Loucy (cell line): ENCODE results near the gene HPSE2.

ENCODE experiments used
- H2AFZ ChIP-seq: fragments of 200-600 bp; sonication (generic); 2 replicates; pipeline ENCODE4 v1.6.0; 2016; ENCODE audit warnings: antibody characterized with exemption, mild to moderate bottlenecking, low read length, moderate library complexity
- H3F3A ChIP-seq: fragments of 200-600 bp; 2 replicates; pipeline ENCODE4 v1.6.0; 2016; ENCODE audit warnings: antibody characterized with exemption, low read depth, mild to moderate bottlenecking
- H3K27me3 ChIP-seq: fragments of 200-600 bp; sonication (generic); 2 replicates; pipeline ENCODE4 v1.6.1; 2014; ENCODE audit warnings: low read length, mild to moderate bottlenecking; ENCODE audit not compliant: insufficient read depth, poor library complexity, severe bottlenecking
- H3K36me3 ChIP-seq: fragments of 200-600 bp; sonication (generic); 2 replicates; pipeline ENCODE4 v1.6.1; 2016; ENCODE audit warnings: low read length; ENCODE audit not compliant: insufficient read depth
- H3K4me1 ChIP-seq: fragments of 200-600 bp; sonication (generic); 2 replicates; pipeline ENCODE4 v1.5.1; 2014; ENCODE audit warnings: low read length, mild to moderate bottlenecking; ENCODE audit not compliant: insufficient read depth, poor library complexity, severe bottlenecking
- H3K4me2 ChIP-seq: fragments of 200-600 bp; sonication (generic); 2 replicates; pipeline ENCODE4 v1.6.0; 2014; ENCODE audit warnings: antibody characterized with exemption, low read length, low read depth, mild to moderate bottlenecking; ENCODE audit not compliant: poor library complexity, severe bottlenecking
- H3K4me3 ChIP-seq: fragments of 200-600 bp; sonication (generic); 2 replicates; pipeline ENCODE4 v1.5.1; 2014; ENCODE audit warnings: low read length, mild to moderate bottlenecking, mixed read lengths; ENCODE audit not compliant: poor library complexity, severe bottlenecking
- H3K79me2 ChIP-seq: fragments of 200-600 bp; sonication (generic); 2 replicates; pipeline ENCODE4 v1.6.1; 2014; ENCODE audit warnings: low read length; ENCODE audit not compliant: insufficient read depth
- H3K9ac ChIP-seq: fragments of 200-600 bp; sonication (generic); 2 replicates; pipeline ENCODE4 v1.6.0; 2014; ENCODE audit warnings: mild to moderate bottlenecking, low read depth, low read length, moderate library complexity; ENCODE audit not compliant: poor library complexity, severe bottlenecking
- H3K9me2 ChIP-seq: fragments of 200-600 bp; sonication (generic); replicated peaks from 2 replicates; pipeline ENCODE4 v1.6.1; 2016; ENCODE audit warnings: low read depth, low read length, mixed read lengths
- H3K9me3 ChIP-seq: fragments of 200-600 bp; sonication (generic); 2 replicates; pipeline ENCODE4 v1.6.1; 2014; ENCODE audit warnings: mild to moderate bottlenecking, antibody characterized with exemption, low read length, low read depth; ENCODE audit not compliant: insufficient read depth
- H4K20me1 ChIP-seq: fragments of 200-600 bp; sonication (generic); 2 replicates; pipeline ENCODE4 v1.6.0; 2014; ENCODE audit warnings: antibody characterized with exemption, low read length, mild to moderate bottlenecking; ENCODE audit not compliant: insufficient read depth, poor library complexity, severe bottlenecking
- CTCF ChIP-seq: fragments of 200-600 bp; sonication (generic); conservative IDR thresholded peaks from 2 replicates; pipeline ENCODE4 v1.5.1; 2014; ENCODE audit warnings: mild to moderate bottlenecking, antibody characterized with exemption, low read length
- EZH2phosphoT487 ChIP-seq: fragments of 200-600 bp; IDR thresholded peaks from 2 replicates; pipeline ENCODE4 v1.6.1; 2018; ENCODE audit warnings: antibody characterized with exemption, mild to moderate bottlenecking, moderate library complexity, borderline replicate concordance

HPSE2 gene

GRCh38 chr10:98720551-98720950, 515.1 kb downstream of the HPSE2 start:
- H3K4me3 ChIP-seq = no peak overlapping the region
- no peaks in the 10 kb centered on the region for H3K9me3 ChIP-seq
- no peak overlapping the region for H2AFZ ChIP-seq
- no peak overlapping the region for H3K9ac ChIP-seq
- no peaks in the 10 kb centered on the region for H4K20me1 ChIP-seq
- H3K4me1 ChIP-seq = no peaks in the 10 kb centered on the region
- no peaks in the 10 kb centered on the region for H3K27me3 ChIP-seq
- no peaks in the 10 kb centered on the region for H3K36me3 ChIP-seq
- no peak for TF ChIP-seq EZH2phosphoT487
- TF ChIP-seq CTCF = no peak
- no peak overlapping the region for H3K4me2 ChIP-seq
- no peaks in the 10 kb centered on the region for H3K79me2 ChIP-seq
- H3F3A ChIP-seq = no peaks in the 10 kb centered on the region
- H3K9me2 ChIP-seq = no peaks in the 10 kb centered on the region

GRCh38 chr10:98713586-98713985, 522.1 kb downstream of the HPSE2 start:
- Histone ChIP-seq H3F3A (no peaks in the 10 kb centered on the region), H3K79me2 (no peaks in the 10 kb centered on the region), H3K9ac (no peak overlapping the region), H3K9me2 (no peaks in the 10 kb centered on the region), H3K36me3 (no peaks in the 10 kb centered on the region), H3K9me3 (no peaks in the 10 kb centered on the region), H2AFZ (no peak overlapping the region), H3K4me1 (no peaks in the 10 kb centered on the region), H3K4me3 (no peak overlapping the region), H4K20me1 (no peaks in the 10 kb centered on the region), H3K27me3 (no peaks in the 10 kb centered on the region), H3K4me2 (no peak overlapping the region)
- TF ChIP-seq EZH2phosphoT487 (no peak), CTCF (no peak)

GRCh38 chr10:98696516-98696915, 539.1 kb downstream of the HPSE2 start:
- Histone ChIP-seq H3K4me2 (no peak overlapping the region), H3K9me3 (no peaks in the 10 kb centered on the region), H3K36me3 (no peaks in the 10 kb centered on the region), H3K9ac (no peak overlapping the region), H3K79me2 (no peaks in the 10 kb centered on the region), H3K27me3 (no peaks in the 10 kb centered on the region), H2AFZ (no peak overlapping the region), H3K9me2 (no peaks in the 10 kb centered on the region), H4K20me1 (no peaks in the 10 kb centered on the region), H3K4me1 (no peaks in the 10 kb centered on the region), H3K4me3 (no peak overlapping the region), H3F3A (no peaks in the 10 kb centered on the region)
- no peak for TF ChIP-seq EZH2phosphoT487
- no peak for TF ChIP-seq CTCF
